ENCODE measurements around the gene ABHD6. TPM values are rescaled to one million over a fixed set of nuclear protein-coding genes. Genes with fewer than 3 reads are reported as not detected.

The ABHD6 gene
- total RNA-seq, 1 experiment from 2014 or later, result 2.2 TPM

GRCh38 chr3:58236527-58237237 is 910 bp upstream of the ABHD6 start:
- Histone ChIP-seq H2BK5ac (ENCODE audit: insufficient read length, low read length) (no peak overlapping the region), H3K4ac (ENCODE audit: low read depth, low read length) (no peak overlapping the region), H2BK15ac (ENCODE audit: low read depth, low read length) (no peak overlapping the region), H2BK120ac (ENCODE audit: low read depth, low read length, poor library complexity, severe bottlenecking) (no peak overlapping the region), H3K23ac (ENCODE audit: insufficient read length, low read depth, low read length) (no peak overlapping the region), H3K23me2 (ENCODE audit: insufficient read length, low read depth, low read length, poor library complexity, severe bottlenecking) (peaks cover 19% of the 10 kb centered on the region), H3K18ac (ENCODE audit: insufficient read length, low read depth, low read length) (no peak overlapping the region), H2AK5ac (ENCODE audit: insufficient read length, low read length) (no peak overlapping the region), H2AFZ (ENCODE audit: low read length) (peak overlapping the region; percentile 60), H3K79me2 (ENCODE audit: insufficient read depth, low read length) (no peaks in the 10 kb centered on the region), H3K14ac (ENCODE audit: insufficient read depth, low read length) (no peak overlapping the region; the same call in 1 of the 2 replicates), H3K27me3 (ENCODE audit: insufficient read depth, low read length) (peaks cover 11% of the 10 kb centered on the region; the same call in 1 of the 2 replicates), H3K4me2 (ENCODE audit: insufficient read depth, insufficient read length, low read length) (peak overlapping the region; percentile 97), H4K20me1 (ENCODE audit: control insufficient read depth, insufficient read depth, insufficient read length) (no peaks in the 10 kb centered on the region), H3K27ac (ENCODE audit: insufficient read length, low read depth, low read length) (no peak overlapping the region), H3K4me1 (ENCODE audit: insufficient read depth, low read length) (no peaks in the 10 kb centered on the region), H3K9me3 (ENCODE audit: control insufficient read depth, low read depth, low read length) (no peaks in the 10 kb centered on the region), H2BK12ac (ENCODE audit: insufficient read length, low read depth, low read length) (no peak overlapping the region), H3K9ac (ENCODE audit: extremely low read depth, insufficient read length, low read length) (no peak overlapping the region), H3K56ac (ENCODE audit: insufficient read length, low read depth, low read length) (no peak overlapping the region), H4K5ac (ENCODE audit: insufficient read length, low read depth, low read length) (no peak overlapping the region), H3T11ph (ENCODE audit: low read length) (no peak overlapping the region), H2BK20ac (ENCODE audit: low read depth, low read length, poor library complexity, severe bottlenecking) (no peak overlapping the region), H3K79me1 (ENCODE audit: insufficient read depth, low read depth, low read length, poor library complexity, severe bottlenecking) (no peaks in the 10 kb centered on the region), H4K91ac (ENCODE audit: insufficient read length, low read depth, low read length) (no peak overlapping the region), H4K8ac (replicated peaks; ENCODE audit: insufficient read length, low read depth, low read length) (no peak overlapping the region)
- TF ChIP-seq CTCF (conservative IDR thresholded peaks at IDR 0.05), result no peak
- Mint-ChIP-seq H3K36me3 (ENCODE audit: insufficient read depth in 1 of 3, low read depth in 3 of 3) (no peaks in the 10 kb centered on the region), H3K27me3 (ENCODE audit: low read depth) (peaks cover 83% of the 10 kb centered on the region), H3K4me3 (peak overlapping the region; percentile 82 to 95), H3K4me1 (peaks cover 8 to 11% of the 10 kb centered on the region in 2 experiments), H3K27ac (no peak overlapping the region), H3K9me3 (no peaks in the 10 kb centered on the region)
- DNase-seq, result no peak
- WGBS (ENCODE audit: extremely low coverage, insufficient read length, low lambda C conversion rate), result no CpG with 5 or more reads among the region's 24 CpGs

Measured in H9 (cell line).